SH-SY5Y (cell line): ENCODE results near the gene AHI1.

ENCODE experiments used
- GATA2 ChIP-seq: IDR thresholded peaks from 2 replicates; pipeline ENCODE4 v1.6.1; 2011; ENCODE audit warnings: mild to moderate bottlenecking, low read depth, low read length
- GATA3 ChIP-seq: IDR thresholded peaks from 2 replicates; pipeline ENCODE4 v1.6.1; 2011; ENCODE audit warnings: low read depth, mild to moderate bottlenecking, low read length, moderate library complexity

DNA sequence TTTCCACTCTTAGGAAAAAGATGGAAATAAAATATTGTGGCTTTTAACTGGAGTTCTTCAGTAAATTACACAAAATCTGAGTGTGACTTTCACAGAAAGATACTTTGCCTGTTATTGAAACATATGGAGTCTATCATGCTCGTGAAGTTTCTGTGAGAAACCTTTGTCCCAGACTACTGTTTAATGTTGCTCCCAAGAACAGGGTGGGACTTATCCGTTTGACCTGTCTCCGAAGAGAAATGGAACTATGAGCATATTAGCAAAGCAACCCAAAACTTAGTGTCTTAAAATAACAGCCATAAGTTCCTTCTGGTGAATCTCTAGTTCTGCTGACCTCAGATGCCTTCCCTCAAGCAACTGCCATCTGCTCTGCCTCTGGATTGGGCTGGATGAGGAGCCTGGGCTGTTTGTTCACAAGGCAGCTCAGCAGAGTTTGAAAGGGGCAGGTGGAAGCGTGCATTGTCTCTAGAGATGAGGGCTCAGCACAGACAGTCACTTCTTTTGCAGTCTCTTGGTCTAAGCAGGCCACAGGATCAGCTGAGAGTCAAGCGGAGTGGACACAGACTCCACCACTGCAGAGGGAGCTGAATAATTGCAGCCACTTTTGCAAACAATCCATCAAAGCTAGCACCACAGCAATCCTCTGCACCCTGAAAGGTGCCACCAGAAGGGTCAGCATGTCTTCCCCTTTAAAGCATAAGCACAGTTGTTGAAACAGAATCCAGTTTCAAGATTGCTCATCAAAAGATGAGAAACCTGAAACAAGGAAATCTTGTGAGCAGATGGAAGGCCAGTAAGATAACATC, 263.7 kb downstream of the AHI1 start:
- TF ChIP-seq GATA2 = no peak
- TF ChIP-seq GATA3 = no peak
